PFSK-1 (cell line): Measurements from ENCODE around the gene FLG. TPM values are rescaled to one million over a fixed set of nuclear protein-coding genes. Genes with fewer than 3 reads are reported as not detected.

Experiments used
- FOXP2 ChIP-seq: optimal IDR thresholded peaks from 2 replicates; pipeline ENCODE3; 2011; ENCODE audit warnings: borderline replicate concordance, control low read depth, inconsistent platforms; ENCODE audit not compliant: insufficient read depth; ENCODE audit errors: extremely low read length, extremely low read depth
- POLR2AphosphoS5 ChIP-seq: IDR thresholded peaks from 2 replicates; pipeline ENCODE4 v1.6.1; 2012; ENCODE audit warnings: low read depth, mild to moderate bottlenecking, control low read depth, low read length, moderate library complexity
- REST ChIP-seq, 2 experiments: IDR thresholded peaks; 2 replicates each; pipeline versions ENCODE4 v1.6.1 to v1.8.0; 2011 to 2012; ENCODE audit warnings: low read depth in 2 of 2, low read length in 2 of 2, control low read depth in 1 of 2, inconsistent platforms in 1 of 2, mild to moderate bottlenecking in 1 of 2, moderate library complexity in 1 of 2; ENCODE audit not compliant: insufficient read depth in 1 of 2
- SIN3A ChIP-seq: IDR thresholded peaks from 2 replicates; pipeline ENCODE4 v1.6.1; 2012; ENCODE audit warnings: mild to moderate bottlenecking, low read length, moderate library complexity, borderline replicate concordance; ENCODE audit not compliant: insufficient read depth
- TAF1 ChIP-seq: IDR thresholded peaks from 2 replicates; pipeline ENCODE4 v1.6.1; 2012; ENCODE audit warnings: low read length, control low read depth, borderline replicate concordance; ENCODE audit not compliant: insufficient read depth
- polyA plus RNA-seq: library from polyadenylated mRNA; unstranded; fragments of >200 nt; gene quantifications from one replicate; pipeline ENCODE4 v1.2.1, GENCODE V29; 2012; ENCODE audit warnings: low read depth, missing spikeins; ENCODE audit not compliant: insufficient read length

The FLG gene
- not detected for polyA plus RNA-seq

DNA sequence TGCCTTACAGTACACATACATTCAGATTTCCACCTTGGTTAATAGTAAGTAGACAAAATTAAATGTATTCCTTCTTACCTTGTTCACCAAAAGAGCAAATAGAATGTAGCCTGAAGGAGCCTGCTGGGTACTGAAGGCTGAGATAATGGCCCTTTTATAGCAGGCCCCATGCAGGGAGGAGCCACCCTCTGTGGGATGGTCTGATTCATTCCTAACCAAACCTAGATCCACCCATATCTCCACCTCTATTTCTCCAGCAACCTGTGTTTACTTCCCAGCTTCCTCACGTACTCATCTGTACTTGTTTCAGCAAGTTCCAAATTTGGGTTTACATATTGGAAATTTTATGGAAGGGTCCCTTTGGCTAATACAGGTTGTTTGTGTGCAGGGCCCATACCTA, at the start of gene FLG:
FLG (minus strand) TSS at position 129 of the 400 bp plus-strand sequence. CDS start 9,783 bp downstream, outside the sequence.
- TF ChIP-seq FOXP2, result no peak
- no peak for TF ChIP-seq SIN3A
- no peak for TF ChIP-seq POLR2AphosphoS5
- TF ChIP-seq REST (IDR thresholded peaks at IDR 0.05; ENCODE audit: insufficient read depth in 1 of 2, low read depth in 2 of 2, low read length in 2 of 2), result no peak
- TF ChIP-seq TAF1, result no peak

DNA sequence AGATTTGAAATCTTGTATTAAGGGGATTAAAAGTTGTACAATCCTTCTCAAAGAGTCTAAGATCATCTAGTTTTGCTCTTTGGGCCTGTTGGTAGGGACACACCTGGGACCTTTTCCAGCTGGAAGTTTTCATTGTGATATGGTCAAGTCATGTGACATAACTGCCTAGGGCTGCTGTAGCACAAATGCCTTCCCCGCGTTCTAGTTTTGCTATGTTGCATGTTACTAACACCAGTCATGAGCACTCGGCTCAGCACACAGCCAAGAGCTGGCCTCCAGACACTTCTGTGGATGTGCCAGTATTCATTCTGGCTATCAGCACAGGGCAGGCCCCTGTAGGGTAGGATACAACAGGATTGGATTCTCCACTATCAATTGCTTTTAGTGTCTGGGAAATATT, 49.4 kb upstream of the FLG start:
- TF ChIP-seq TAF1 (no peak), SIN3A (no peak), POLR2AphosphoS5 (no peak), FOXP2 (no peak), REST (IDR thresholded peaks at IDR 0.05; ENCODE audit: insufficient read depth in 1 of 2, low read depth in 2 of 2, low read length in 2 of 2) (no peak)

DNA sequence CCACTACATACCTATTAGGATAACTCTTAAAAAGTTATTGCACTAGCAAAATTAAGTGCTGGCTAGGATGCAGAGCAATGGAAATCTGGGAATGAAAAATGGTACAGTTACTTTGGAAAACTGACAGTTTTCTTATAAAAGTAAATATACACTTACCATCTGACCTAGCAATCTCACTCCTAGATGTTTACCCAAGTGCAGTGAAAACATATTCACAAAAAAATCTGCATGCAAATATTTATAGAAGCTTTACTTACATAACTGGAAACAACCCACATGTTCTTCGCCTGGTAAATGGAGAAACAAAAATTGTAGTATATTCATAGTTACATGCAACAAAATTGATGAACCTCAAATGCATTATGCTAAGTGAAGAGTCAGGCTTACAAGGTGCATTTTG, 47.6 kb upstream of the FLG start:
- no peak for TF ChIP-seq REST (IDR thresholded peaks at IDR 0.05; ENCODE audit: insufficient read depth in 1 of 2, low read depth in 2 of 2, low read length in 2 of 2)
- TF ChIP-seq SIN3A, result no peak
- TF ChIP-seq TAF1, result no peak
- TF ChIP-seq FOXP2, result no peak
- no peak for TF ChIP-seq POLR2AphosphoS5

- no peak for TF ChIP-seq POLR2AphosphoS5
- TF ChIP-seq TAF1, result no peak
- TF ChIP-seq FOXP2, result no peak
- no peak for TF ChIP-seq REST (IDR thresholded peaks at IDR 0.05; ENCODE audit: insufficient read depth in 1 of 2, low read depth in 2 of 2, low read length in 2 of 2)
- TF ChIP-seq SIN3A, result no peak
Measured at GRCh38 chr1:152367436-152367835, 42.4 kb upstream of the FLG start.

GRCh38 chr1:152359906-152360305, 34.9 kb upstream of the FLG start, which contains the start of gene FLG2:
Gene FLG2, minus strand, starts transcription at chr1:152360006. Its CDS starts 1,122 bp downstream, at chr1:152358884.
- TF ChIP-seq SIN3A (no peak), REST (IDR thresholded peaks at IDR 0.05; ENCODE audit: insufficient read depth in 1 of 2, low read depth in 2 of 2, low read length in 2 of 2) (no peak), POLR2AphosphoS5 (no peak), FOXP2 (no peak), TAF1 (no peak)
